ENCODE results near the gene FIBP.
A peak's percentile ranks its signal among the peaks of the same experiment; 100 is the strongest.

- TF ChIP-seq CTCF (conservative IDR thresholded peaks at IDR 0.05) (no peak), ZFX (IDR thresholded peaks at IDR 0.05) (peak; percentile 90; the same call in 1 of the 2 replicates)
These were observed 30.2 kb upstream of the FIBP start, which contains the start of gene C11orf68 for GRCh38 chr11:65918211-65919140.
